NCI-H1092 treated with DMSO at 0.1 percent for 48 hours (cell line): ENCODE results near the gene TAF3.

ENCODE experiments used
- DNase-seq: peaks from one replicate; lab custom pipeline; 2025; lab: John Stamatoyannopoulos, UW

TAF3 gene

GRCh38 chr10:8048281-8049008 is 230.1 kb downstream of the TAF3 start:
- DNase-seq = no peak

GRCh38 chr10:8049045-8049864 is 230.9 kb downstream of the TAF3 start:
- DNase-seq = no peak

GRCh38 chr10:8049865-8050555 is 231.7 kb downstream of the TAF3 start:
- DNase-seq = no peak

- DNase-seq = no peak
Measured at GRCh38 chr10:8050556-8051108, 232.3 kb downstream of the TAF3 start.

GRCh38 chr10:8051109-8051821 is 233.0 kb downstream of the TAF3 start:
- DNase-seq = no peak

- DNase-seq = no peak
Measured at GRCh38 chr10:8051851-8052257, 233.5 kb downstream of the TAF3 start.

GRCh38 chr10:8052341-8052955 is 234.1 kb downstream of the TAF3 start:
- DNase-seq = no peak

GRCh38 chr10:8052956-8053445 is 234.7 kb downstream of the TAF3 start:
- DNase-seq = no peak

- peak; percentile 66 for DNase-seq
Measured at GRCh38 chr10:8053446-8054243, 235.3 kb downstream of the TAF3 start.

GRCh38 chr10:8054244-8054493 is 235.9 kb downstream of the TAF3 start:
- no peak for DNase-seq

GRCh38 chr10:8054494-8055407 is 236.4 kb downstream of the TAF3 start, which contains the start of gene GATA3:
Gene GATA3, plus strand, starts transcription at chr10:8054688. Its CDS starts 968 bp downstream, at chr10:8055656.
- no peak for DNase-seq

GRCh38 chr10:8055420-8056349 is 237.4 kb downstream of the TAF3 start:
- DNase-seq = no peak

GRCh38 chr10:8056378-8056777 is 238.1 kb downstream of the TAF3 start:
- no peak for DNase-seq

- no peak for DNase-seq
Measured at GRCh38 chr10:8056871-8057331, 238.6 kb downstream of the TAF3 start.

GRCh38 chr10:8057636-8058273 is 239.4 kb downstream of the TAF3 start:
- DNase-seq = no peak

- no peak for DNase-seq
Measured at GRCh38 chr10:8058274-8059111, 240.2 kb downstream of the TAF3 start.
